Endometrium (tissue), 2 donors: Measurements from ENCODE around the gene KRT38.
"Not testable (repeated sequence)": the region's sequence is repeated elsewhere in the genome, so short reads cannot be mapped to it uniquely, and the experiment has no call there.

Experiments
- FAIRE-seq: peaks from 2 replicates; lab custom pipeline; 2012; peaks lifted over from hg19 to GRCh38; lab: Jason Lieb, UNC
- donor health status: control.
- donor health status: control.

KRT38 gene

GRCh38 chr17:41457676-41458075, 16.9 kb upstream of the KRT38 start:
- FAIRE-seq: no peak

GRCh38 chr17:41456204-41456603, 15.4 kb upstream of the KRT38 start:
- FAIRE-seq: no peak

GRCh38 chr17:41455236-41455635, 14.5 kb upstream of the KRT38 start:
- FAIRE-seq: no peak

- FAIRE-seq: no peak
Observed at GRCh38 chr17:41453066-41453465, 12.3 kb upstream of the KRT38 start.

GRCh38 chr17:41452281-41452680, 11.5 kb upstream of the KRT38 start:
- no peak for FAIRE-seq

- FAIRE-seq: no peak
Observed at GRCh38 chr17:41451154-41451728, 10.5 kb upstream of the KRT38 start.

GRCh38 chr17:41449008-41449407, 8.2 kb upstream of the KRT38 start:
- no peak for FAIRE-seq

- FAIRE-seq: no peak
Observed at GRCh38 chr17:41448506-41448905, 7.7 kb upstream of the KRT38 start.

GRCh38 chr17:41446806-41447205, 6.0 kb upstream of the KRT38 start:
- FAIRE-seq: peak; percentile 26

GRCh38 chr17:41444640-41445039, 3.9 kb upstream of the KRT38 start:
- FAIRE-seq: no peak

- no peak for FAIRE-seq
Observed at GRCh38 chr17:41444186-41444585, 3.4 kb upstream of the KRT38 start.

GRCh38 chr17:41442739-41443138, 2.0 kb upstream of the KRT38 start:
- no peak for FAIRE-seq

- no peak for FAIRE-seq
Observed at GRCh38 chr17:41439375-41439774, 1.4 kb downstream of the KRT38 start.

- FAIRE-seq: no peak
Observed at GRCh38 chr17:41437769-41438168, 3.0 kb downstream of the KRT38 start.

- no peak for FAIRE-seq
Observed at GRCh38 chr17:41437254-41437653, 3.5 kb downstream of the KRT38 start.

- no peak for FAIRE-seq
Observed at GRCh38 chr17:41434415-41434814, 6.4 kb downstream of the KRT38 start.

GRCh38 chr17:41434005-41434404, 6.8 kb downstream of the KRT38 start:
- FAIRE-seq: no peak

GRCh38 chr17:41433586-41433985, 7.2 kb downstream of the KRT38 start:
- no peak for FAIRE-seq

- not testable (repeated sequence) for FAIRE-seq
Observed at GRCh38 chr17:41430376-41430775, 10.4 kb downstream of the KRT38 start.

- FAIRE-seq: no peak
Observed at GRCh38 chr17:41429667-41430066, 11.1 kb downstream of the KRT38 start.

GRCh38 chr17:41428591-41429291, 12.0 kb downstream of the KRT38 start:
- no peak for FAIRE-seq

- no peak for FAIRE-seq
Observed at GRCh38 chr17:41424111-41424635, 16.6 kb downstream of the KRT38 start, which contains the start of gene KRT37. Gene KRT37, minus strand, starts transcription at chr17:41424585. Its CDS starts 62 bp downstream, at chr17:41424523.

GRCh38 chr17:41422586-41422985, 18.2 kb downstream of the KRT38 start:
- FAIRE-seq: not testable (repeated sequence)

GRCh38 chr17:41421617-41422016, 19.2 kb downstream of the KRT38 start:
- FAIRE-seq: peak; percentile 46
